Ishikawa (cell line): Measurements from ENCODE around the gene NKD1.

Experiments used
- CEBPB ChIP-seq: IDR thresholded peaks from 2 replicates; pipeline ENCODE4 v1.6.1; 2012
- EGR1 ChIP-seq: IDR thresholded peaks from 2 replicates; pipeline ENCODE4 v1.6.1; 2012
- EP300 ChIP-seq: IDR thresholded peaks from 2 replicates; pipeline ENCODE4 v1.6.1; 2012; ENCODE audit warnings: borderline replicate concordance
- FOXM1 ChIP-seq: IDR thresholded peaks from 2 replicates; pipeline ENCODE4 v1.6.1; 2012; ENCODE audit warnings: low read depth, borderline replicate concordance
- MAX ChIP-seq: IDR thresholded peaks from 2 replicates; pipeline ENCODE4 v1.6.1; 2012
- RAD21 ChIP-seq: IDR thresholded peaks from 2 replicates; pipeline ENCODE4 v1.6.1; 2012; ENCODE audit warnings: low read depth
- REST ChIP-seq: IDR thresholded peaks from 2 replicates; pipeline ENCODE4 v1.6.1; 2012; ENCODE audit warnings: low read depth, mild to moderate bottlenecking
- TAF1 ChIP-seq: IDR thresholded peaks from 2 replicates; pipeline ENCODE4 v1.6.1; 2012; ENCODE audit warnings: low read depth, mild to moderate bottlenecking
- TEAD4 ChIP-seq: IDR thresholded peaks from 2 replicates; pipeline ENCODE4 v1.6.1; 2012
- USF1 ChIP-seq: IDR thresholded peaks from 2 replicates; pipeline ENCODE4 v1.6.1; 2012
- YY1 ChIP-seq: IDR thresholded peaks from 2 replicates; pipeline ENCODE4 v1.6.1; 2012; ENCODE audit warnings: low read depth
- ZBTB7A ChIP-seq: IDR thresholded peaks from 2 replicates; pipeline ENCODE4 v1.6.1; 2012; ENCODE audit warnings: low read depth

- TF ChIP-seq MAX = no peak
- TF ChIP-seq RAD21 = no peak
- TF ChIP-seq REST = no peak
- TF ChIP-seq TAF1 = no peak
- no peak for TF ChIP-seq EP300
- TF ChIP-seq YY1 = no peak
- TF ChIP-seq ZBTB7A = no peak
- no peak for TF ChIP-seq USF1
- no peak for TF ChIP-seq CEBPB
- TF ChIP-seq TEAD4 = no peak
- no peak for TF ChIP-seq FOXM1
- no peak for TF ChIP-seq EGR1
These were observed 52.5 kb downstream of the NKD1 start for GRCh38 chr16:50600582-50601283.
